Iris pigment epithelial cell (primary cell): ENCODE results near the gene SMAD7.

Experiments used
- DNase-seq: peaks from one replicate; pipeline ENCODE4 v3.0.0-alpha.2; 2011; ENCODE audit warnings: low read depth

The SMAD7 gene

GRCh38 chr18:48893608-48894600 lies 56.9 kb downstream of the SMAD7 start:
- no peak for DNase-seq

- DNase-seq: no peak
Observed at GRCh38 chr18:48893061-48893607, 57.6 kb downstream of the SMAD7 start.

DNA sequence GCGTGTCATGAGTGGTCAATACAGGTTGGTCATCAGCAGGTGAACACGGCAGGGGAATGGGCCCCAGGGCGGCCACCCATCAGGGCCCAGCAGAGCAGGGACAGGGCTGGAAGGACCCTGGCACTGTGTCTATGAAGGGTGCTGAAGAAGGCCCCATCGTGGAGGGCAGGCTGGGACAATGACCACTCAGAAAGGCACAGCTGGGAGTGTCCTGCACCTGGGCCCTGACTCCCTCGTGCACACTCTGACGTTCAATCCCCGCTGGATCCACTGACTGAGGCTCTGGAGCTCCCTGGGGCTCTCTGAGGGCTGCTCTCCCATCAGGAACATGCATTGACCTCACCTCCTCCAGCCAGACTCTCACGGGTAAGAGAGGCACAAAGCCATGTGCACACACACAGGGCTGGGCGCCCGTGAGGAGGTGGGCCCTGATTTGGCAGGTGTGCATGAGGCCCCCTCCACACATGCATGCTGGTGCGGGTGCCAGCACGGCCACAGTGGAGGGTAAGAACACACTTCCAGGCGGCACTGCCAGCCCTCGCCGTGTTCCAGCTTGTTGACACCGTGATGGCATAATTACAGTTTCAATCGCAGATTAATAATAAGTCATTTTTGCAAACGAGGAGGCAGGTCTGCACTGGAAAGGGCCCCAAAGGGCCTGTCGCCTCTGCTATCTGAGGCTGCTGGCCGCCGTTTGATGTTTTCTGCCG lies 58.5 kb downstream of the SMAD7 start:
- DNase-seq: no peak

DNA sequence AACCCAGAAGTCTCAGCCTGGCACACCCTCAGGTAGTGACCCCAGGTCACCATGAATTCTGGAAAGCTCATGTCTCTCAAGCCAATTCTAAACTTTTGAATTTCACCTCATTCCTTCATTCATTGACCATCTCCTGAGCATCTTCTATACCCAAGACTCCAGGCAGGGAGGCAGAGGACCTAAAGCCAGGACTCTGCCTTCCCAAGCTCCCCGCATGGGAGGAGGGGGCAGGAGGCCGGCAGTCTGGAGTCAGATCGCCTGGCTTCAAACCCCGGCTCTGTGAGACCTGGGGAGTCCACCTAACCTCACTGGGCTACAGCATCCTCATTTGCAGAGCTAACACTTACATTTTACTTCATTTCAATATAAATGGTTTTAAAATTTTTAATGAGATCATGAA lies 59.0 kb downstream of the SMAD7 start:
- DNase-seq: no peak

DNA sequence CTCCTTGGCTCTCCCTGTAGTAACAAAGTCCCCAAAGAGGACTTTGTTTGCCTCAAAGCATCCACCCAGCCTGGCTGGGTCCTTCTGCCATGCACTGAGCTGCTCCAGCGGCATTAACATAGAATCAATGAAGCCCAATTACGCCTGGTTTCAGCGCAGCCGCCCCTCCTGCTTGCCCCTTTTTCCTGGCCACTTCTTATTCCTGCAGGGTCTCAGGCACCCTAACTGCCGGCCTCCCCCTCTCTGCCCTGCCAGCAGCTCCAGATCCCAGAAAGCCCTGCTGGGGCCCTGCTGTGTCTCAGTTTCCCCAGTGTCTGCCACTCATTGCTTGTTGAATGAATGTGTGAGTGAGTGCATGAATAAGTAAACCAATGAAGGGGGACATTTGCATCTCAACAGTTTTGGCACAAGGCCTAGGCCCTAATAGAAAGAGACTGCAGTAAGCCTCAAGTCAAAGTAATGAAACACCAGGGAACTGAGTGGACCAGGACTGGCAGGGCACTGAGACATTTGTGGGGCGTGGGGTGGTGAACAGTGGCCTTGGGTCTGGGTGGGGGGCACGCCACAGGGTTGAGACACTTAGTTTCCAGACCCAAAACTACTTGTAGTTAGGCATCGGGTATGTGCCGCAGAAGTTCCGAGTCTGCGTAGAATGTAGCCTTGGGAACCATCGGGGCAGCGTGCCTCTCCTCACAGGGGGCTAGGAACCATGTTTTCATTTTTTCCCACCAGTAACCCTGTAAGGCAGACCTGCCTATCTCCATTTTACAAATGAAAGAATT lies 60.6 kb downstream of the SMAD7 start:
- DNase-seq: no peak

DNA sequence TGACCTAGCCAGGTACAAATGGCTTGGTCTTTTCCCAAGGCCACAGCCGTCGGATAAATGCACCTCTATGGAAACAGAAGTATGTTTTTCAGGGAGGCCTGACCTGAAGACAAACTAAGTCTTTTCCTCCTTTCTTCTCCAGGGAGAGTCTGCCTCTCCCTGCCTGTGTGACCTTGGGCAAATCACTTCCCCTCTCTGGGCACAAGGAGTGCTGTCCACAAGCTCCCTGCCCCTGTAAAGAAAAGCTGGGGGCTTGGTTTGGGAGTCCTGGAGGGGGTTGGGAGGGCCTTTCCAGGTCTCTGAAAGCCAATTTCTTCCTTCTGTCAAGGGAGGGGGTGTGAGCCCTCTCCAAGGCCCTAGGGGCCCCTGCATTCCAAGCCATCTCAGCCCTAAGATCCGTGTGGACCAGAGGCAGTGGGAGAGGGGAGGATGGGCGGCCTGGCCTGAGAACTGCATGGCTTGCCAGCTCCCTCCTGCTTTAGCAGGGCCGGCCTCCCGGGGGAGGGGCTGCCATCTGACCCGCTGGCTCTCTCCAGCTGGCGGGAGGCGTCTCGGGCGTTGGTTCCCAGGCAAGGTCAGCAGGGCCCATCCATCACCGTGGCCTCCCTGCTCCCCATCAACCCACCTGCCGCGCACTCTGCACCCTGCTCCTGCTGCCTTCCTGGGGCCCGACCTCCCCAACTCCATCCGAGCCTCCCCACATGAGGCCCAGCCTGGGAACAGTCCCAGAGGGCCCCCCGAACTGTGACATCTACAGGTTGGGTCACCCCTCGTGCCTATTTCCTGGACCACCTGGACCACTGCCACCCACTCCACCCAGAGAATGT lies 61.4 kb downstream of the SMAD7 start:
- no peak for DNase-seq

GRCh38 chr18:48888773-48889080 lies 62.0 kb downstream of the SMAD7 start:
- DNase-seq: no peak

- DNase-seq: no peak
Observed at GRCh38 chr18:48887905-48888772, 62.6 kb downstream of the SMAD7 start.

DNA sequence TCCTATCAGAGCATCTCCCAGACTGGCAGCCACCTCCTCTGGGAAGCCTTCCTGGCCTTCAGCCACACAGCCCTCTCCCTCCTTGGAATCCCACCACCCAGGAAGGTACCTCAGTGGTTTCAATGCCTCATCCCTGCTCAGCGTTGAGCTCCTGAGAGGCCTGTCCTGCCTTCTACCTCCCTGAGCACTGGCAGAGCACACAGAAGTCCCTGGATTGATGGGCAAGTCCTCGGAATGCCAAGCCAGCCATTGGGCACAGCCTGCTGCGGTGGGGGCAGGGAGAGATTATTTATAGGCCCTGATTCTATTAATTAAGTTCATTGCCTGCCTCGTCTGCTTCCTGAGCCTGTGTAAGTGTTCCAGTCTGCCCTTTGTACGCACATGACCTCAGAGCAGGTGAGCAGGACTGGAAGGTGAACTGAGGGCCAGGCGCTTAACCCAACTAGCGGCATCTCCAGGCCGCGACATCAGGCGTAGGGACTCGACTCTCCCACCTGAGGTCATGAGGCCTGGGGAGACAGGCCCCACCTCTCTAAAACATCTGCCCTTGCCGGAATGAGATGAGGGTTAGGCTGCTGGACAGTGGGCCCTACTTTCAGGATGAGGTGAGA lies 63.4 kb downstream of the SMAD7 start:
- DNase-seq: no peak

DNA sequence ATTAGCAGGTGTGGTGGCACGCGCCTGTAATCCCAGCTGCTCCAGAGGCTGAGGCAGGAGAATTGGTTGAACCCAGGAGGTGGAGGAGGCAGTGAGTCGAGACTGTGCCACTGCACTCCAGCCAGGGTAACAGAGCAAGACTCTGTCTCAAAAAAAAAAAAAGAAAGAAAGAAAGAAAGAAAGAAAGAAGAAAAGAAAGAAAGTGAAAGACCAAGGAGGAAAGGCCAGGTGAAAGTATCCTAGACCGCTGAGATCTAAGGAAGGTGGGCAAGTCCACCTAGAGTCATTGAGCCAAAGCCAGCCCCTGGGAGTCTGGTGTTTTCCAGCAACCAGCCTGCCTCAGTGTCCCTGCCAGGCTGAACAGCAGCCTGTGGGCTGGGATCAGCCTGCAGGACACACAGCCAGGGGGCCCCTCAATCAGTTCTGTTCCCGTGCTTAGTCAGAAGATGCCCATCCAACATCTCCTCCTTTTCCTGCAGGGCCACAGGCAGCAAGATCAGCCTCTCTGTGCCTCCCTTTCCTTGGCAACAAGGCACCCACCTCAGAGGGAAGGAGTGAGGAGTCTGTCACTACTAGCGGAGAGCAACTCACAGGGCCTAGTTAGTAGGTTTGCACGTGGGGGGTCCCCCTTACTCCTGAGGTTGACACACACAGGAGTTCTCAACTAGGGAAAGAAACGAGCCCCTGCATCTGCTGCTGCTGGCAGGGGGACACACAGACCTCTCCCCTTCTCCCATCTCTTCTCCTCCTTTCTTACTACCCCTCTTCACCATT lies 64.1 kb downstream of the SMAD7 start:
- DNase-seq: no peak

DNA sequence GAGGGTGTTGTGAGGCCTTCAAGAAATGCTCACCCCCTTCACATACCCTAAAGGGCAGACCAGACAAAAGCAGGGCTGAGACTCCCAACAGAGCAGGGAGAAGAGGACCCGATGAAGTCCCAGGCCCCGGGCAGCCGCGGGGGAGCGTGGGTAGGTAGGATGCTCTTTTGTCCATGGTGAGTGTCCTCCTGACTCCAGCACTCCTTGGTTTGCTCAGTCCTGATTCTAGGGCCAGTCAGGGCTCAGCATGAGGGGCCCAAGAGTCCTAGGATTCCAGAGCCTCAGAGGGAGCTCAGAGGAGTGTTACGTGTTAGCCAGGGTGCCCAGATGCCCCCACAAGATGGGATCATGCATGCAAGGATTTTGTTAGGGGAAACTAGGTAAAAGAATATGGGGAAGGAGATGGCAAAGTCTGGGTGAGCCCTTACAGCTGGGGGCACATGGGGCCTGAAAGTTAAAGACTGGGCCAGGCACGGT lies 64.8 kb downstream of the SMAD7 start:
- no peak for DNase-seq

DNA sequence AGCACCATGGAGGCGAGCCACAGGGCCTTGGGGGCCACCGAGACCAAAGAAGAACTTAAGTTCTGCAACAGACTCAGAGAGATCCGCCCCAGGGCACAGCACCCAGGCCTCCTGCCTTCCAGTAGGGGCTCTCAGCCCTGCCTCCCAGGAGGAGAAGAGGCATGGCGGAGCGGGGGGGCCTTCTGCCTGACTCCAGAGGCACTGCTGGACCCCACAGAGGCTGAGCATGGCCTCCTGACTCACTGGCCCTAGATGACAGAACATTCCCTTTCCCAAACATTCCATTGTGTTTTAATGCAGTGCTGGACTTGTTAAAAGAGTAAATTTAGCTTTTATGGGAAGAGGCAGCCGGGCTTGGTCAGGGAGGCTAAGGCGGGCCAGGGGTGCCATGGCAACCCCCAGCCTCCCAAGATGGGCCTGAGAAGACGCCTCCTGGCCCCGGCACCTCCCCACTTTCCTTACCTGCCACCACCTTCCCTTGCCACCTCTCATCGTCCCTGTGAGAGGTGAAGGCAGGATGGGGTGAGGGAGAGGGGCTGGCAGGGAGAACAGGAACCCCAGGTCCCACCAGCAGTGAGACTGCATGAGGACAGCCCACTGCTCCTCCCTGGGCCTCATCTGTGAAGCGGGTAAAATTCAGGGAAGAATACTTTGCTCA lies 65.4 kb downstream of the SMAD7 start:
- DNase-seq: no peak

- DNase-seq: no peak
Observed at GRCh38 chr18:48884771-48885170, 66.0 kb downstream of the SMAD7 start.

DNA sequence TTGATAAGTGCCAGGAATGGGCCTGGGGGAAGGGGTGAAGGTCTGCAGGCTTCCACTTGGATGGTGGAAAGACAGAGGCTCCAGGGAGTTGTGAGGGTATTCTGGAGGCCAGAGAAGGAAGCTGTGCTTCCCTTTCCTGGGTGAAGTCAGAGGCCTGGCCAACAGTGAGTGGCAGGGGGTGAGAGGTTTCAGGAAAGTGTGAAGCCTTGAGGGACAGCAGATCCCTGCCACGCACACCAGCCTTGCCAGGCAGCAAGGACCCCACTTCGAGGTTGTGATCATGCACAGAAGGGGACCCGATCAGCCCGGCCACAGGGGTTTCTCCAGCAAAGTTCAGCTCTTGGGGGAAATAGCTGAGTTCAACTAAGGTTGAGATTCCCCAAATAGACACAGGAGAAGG lies 66.5 kb downstream of the SMAD7 start:
- no peak for DNase-seq

GRCh38 chr18:48882379-48882778 lies 68.4 kb downstream of the SMAD7 start:
- no peak for DNase-seq

- no peak for DNase-seq
Observed at GRCh38 chr18:48880931-48881330, 69.8 kb downstream of the SMAD7 start.

DNA sequence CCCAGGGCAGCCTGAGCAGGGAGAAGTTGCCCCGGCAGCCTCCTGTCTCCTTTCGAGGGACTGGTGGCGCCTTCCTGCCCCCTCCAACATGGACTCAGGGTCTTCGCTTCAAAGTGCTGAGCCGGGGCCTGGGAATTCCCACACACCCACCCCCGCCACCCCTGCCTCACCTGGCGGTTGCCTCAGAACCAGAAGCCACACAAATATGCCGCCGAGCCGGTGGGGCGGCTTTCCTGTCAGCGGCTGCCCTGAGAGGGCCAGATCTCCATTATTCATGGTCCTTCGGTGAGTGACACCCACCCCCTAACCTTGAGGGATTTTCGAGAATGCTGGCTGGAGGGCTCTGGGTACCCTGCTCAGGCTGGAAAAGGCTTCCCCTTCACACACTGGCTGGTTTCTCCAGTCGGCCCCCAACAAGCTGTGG lies 71.7 kb downstream of the SMAD7 start:
- DNase-seq: no peak

DNA sequence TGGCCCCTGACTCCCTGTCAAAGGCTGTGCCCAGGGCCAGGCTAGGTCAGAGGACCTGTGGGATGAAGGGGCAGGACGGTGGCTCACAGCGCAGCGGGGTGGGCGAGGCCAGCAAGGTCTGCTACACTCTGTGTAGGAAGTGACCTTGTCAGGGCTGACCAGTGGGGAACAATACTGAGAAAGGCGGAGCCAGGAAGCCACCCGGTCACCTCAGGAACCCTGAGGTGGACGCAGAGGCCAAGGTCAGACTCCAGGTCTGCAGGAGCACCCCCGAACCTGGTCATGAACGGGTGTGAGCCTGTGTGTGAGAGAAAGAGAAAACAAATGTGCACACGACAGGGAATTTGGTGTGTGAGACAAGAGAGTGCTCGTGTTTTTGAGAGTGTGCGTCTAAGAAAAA lies 72.3 kb downstream of the SMAD7 start:
- DNase-seq: no peak

DNA sequence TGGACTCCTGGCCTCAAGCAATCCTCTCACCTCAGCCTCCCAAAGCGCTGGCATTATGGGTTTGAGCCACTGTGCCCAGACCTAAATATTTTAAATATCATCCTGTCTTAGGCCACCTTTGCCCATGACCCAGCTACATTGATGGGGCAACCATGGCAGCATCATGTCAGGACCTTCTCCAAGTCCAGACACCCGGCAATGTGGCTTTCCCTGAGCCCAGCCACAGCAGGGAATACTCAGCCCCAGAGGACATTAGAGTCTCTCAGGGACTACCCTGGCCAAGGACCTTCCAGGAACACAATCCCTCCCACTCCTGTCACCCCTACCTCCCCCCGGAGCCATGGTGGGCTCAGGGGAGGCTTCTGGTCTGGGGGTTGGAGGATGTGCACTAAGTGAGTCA lies 72.8 kb downstream of the SMAD7 start:
- DNase-seq: no peak
